Measurements from ENCODE around the gene FAM81B.

GRCh38 chr5:95403996-95404395, 12.8 kb downstream of the FAM81B start:
- TF ChIP-seq CTCF (IDR thresholded peaks at IDR 0.05) (no peak), EZH2 (IDR thresholded peaks at IDR 0.05) (no peak), EZH2phosphoT487 (IDR thresholded peaks at IDR 0.05) (no peak)

Measured in neural progenitor cell (in vitro differentiated cells).